GM04503 (cell line): ENCODE data around the gene ECE1.
A peak's percentile ranks its signal among the peaks of the same experiment; 100 is the strongest.
"Not testable (repeated sequence)": the region's sequence is repeated elsewhere in the genome, so short reads cannot be mapped to it uniquely, and the experiment has no call there.

Experiments used
- DNase-seq: peaks from one replicate; pipeline ENCODE4 v3.0.0-alpha.2; 2012; ENCODE audit warnings: low read depth

ECE1 gene

DNA sequence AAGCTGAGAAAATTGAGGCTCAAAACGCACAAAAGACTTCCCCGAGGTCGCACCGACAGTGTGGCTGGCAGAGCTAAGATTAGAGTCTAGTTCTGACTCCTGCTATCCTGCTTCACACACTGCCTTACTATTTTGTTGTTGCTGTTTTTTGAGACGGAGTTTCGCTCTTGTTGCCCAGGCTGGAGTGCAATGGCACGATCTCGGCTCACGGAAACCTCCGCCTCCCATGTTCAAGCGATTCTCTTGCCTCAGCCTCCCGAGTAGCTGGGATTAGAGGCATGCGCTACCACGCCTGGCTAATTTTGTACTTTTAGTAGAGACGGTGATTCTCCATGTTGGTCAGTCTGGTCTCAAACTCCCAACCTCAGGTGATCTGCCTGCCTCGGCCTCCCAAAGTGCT lies 112.0 kb downstream of the ECE1 start:
- not testable (repeated sequence) for DNase-seq

DNA sequence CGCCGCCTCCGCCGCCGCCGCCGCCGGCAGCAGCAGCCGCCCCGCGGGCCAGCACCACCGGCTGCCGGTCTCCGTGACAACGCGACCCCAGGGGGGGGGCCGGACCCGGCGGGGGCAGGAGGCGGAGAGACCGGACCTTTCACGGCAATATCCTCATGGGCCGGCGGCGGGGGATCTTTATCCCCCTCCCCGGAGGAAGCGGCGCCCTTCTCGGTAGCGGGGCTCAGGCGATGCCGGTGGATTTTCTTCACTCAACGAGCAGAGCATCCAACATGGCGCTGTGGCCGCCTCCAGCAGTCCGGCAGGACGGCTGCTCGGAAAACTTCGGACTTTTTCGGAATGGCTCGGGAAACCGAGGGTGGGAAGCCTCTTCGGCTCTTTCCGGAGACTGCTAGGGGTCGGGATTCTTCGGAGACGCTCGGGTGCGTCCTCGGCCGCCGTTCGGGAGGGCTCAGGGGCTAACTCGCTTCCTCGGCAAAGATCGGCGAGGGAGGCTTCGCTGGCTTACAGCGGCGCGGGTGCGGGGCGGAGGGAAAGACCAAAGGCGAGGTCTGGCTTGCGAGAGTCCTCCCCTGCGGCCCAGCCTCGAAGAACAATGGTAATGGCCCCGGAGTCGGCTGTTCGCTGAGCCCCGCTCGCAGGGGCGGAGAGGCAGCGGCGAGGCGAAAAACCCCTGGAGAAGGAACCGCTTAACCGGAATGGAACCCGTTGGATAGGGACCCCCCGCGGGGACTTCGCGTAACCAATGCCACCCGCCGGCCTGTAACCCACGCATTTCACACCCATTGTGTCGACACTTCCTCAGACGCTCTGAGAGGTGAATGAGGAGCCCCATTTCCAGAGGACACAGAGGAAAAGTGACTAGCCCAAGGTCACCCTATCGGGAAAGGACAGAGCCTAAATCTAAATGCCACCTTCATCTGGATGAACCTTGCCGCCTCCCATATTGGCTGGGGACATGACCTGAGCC lies 113.4 kb downstream of the ECE1 start, which contains the start of gene EIF4G3:
Gene EIF4G3, minus strand, starts transcription at position 312 of the 970 bp plus-strand sequence. CDS start 174,155 bp downstream, outside the sequence.
- peak; percentile 70 for DNase-seq

DNA sequence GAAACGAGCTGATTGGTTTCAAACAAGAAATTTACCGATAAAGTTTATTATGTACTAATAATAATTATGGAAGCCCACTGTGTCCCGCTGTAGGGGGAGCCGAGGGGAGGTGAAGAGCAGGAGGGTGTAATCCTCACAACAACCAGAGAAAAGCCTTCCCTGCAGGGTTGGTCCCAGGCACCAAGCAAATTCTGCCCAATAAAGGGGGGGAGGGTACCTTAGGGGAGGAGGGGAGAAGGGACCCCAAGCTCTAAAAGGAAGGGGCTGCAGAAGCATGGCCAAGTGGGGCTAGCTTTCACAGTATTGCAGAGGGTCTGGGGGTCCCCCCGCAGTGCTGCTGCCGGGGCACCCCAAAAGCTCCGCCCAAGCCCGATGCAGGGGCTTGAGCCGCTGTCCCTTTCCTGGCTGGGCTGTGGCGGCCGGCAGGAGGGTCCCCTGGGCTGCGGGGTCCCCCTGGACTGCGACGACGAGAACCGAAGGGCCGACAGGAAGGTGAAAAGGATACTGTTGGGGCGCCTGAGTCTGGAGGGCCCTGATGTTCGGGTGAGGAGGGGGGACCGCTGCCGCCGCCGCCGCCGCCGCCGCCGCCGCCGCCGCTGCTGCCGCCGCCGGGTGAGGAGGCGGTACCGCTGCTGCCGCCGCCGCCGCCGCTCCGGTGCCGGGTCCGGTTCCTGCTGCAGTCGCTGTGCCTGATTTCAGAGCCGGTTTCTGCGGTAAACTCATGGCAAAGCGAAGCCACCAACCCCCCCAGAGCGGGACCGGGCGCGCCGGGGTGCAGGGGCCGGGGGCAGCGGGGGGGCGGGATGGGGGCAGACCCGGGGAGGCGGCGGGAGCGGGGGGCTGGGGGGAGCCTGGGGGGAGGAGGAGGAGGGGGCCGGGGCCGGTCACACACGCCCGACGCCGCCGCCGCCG lies 114.3 kb downstream of the ECE1 start:
- no peak for DNase-seq

DNA sequence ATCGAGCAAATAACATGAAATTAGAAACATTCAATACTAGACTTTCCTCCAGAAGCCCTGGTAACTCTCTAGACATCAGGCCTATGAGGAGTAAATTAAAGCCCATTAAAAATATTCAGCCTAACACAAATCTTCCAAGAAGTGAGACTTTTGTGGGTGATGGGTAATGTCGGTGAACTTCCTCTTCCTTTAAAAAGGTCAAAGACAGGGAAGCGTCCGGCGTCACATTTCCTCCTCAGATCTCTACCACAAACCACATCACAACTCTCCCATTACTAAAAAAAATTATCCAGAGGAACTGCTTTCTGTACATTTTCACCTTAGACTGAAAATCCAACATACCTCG lies 115.0 kb downstream of the ECE1 start:
- no peak for DNase-seq

DNA sequence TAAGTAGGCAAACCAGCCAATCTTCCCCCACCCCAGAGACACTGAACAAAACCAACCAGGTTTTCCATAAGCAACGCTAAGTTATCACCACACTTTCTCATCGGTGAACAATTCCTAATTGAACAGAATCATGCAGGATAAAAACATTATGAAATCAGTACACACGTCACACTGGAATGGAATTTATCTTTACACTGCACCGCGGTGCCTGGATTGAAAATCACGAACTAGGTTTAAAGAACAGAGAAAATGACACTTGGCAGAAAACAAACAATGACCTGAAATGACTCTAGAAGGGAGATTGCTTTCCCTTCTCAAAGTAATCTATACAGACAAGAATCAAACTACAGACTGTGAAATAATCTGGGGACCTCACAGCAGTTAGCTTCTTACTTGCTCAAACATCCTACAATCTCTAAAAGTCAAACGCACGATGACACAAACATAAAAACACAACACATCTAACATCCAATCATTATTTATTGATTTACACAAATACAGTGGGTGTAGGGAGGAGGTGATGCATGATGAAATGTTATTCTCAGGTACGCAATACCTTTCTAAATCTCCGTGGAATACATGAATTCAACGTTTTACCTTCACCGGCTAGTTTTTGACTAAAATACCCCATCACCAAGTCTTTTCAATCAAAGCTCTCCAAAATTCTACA lies 115.5 kb downstream of the ECE1 start:
- no peak for DNase-seq

DNA sequence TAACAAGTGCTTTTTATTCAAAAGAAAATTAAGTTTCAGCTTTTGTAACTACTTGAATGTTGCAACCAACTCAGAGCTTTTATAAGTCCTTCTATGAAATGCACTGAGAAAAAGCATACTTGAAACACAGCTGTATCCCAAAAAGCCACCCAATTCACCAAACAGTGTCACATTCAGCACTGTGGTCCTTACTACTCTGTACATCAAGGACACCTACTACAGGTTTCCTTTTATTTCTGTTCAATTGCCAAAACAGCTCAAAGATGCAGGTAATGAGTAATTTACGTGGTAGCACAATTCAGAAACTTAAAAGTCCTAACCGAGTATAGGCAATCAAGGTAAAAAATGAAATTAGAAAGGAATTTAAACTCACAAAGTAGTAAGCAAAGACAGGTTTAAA lies 116.0 kb downstream of the ECE1 start:
- DNase-seq = no peak

DNA sequence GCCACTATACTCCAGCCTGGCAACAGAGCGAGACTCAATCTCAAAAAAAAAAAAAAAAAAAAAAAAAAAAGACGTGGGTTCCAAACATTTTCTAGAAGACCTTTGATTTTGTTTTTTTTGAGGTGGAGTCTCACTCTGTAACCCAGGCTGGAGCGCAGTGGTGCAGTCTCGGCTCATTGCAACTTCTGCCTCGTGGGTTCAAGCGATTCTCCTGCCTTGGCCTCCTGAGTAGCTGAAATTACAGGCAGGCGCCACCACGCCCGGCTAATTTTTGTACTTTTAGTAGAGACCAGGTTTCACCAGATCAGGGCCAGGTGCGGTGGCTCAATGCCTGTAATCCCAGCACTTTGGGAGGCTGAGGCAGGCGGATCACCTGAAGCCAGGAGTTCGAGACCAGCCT lies 117.2 kb downstream of the ECE1 start:
- DNase-seq = not testable (repeated sequence)

DNA sequence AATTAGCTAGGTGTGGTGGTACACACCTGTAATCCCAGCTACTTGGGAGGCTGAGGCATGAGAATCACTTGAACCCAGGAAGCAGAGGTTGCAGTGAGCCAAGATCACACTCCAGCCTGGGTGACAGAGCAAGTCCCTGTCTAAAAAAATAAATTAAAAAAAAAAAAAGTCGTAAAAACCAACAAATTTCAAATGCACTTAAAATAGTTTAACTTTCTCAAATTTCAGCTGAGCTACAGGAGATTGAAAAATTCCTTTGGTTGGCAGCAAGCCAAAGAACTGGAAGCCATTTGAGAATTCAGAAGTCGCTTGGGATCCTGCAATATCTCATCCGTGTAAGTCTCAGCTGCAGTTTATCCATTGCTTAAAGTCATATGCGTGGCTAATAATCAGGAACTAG lies 119.4 kb downstream of the ECE1 start:
- not testable (repeated sequence) for DNase-seq

DNA sequence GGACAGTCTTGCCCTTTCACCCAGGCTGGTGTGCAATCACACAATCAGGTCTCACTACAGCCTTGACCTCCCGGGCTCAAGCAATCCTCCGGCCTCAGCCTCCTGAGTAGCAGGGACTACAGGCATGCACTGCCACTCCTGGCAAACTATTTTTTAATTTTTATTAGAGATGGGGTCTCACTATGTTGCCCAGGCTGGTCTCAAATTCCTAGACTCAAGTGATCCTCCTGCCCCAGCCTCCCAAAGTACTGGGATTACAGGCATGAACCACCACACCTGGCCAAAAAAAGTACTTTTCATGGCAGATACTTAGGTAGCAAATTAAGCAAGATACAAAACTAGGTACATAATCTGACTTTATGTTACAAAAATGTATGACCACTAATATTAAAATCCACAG lies 121.8 kb downstream of the ECE1 start:
- DNase-seq = no peak
